ENCODE data around the gene RNPS1. TPM values are rescaled to one million over a fixed set of nuclear protein-coding genes. Genes with fewer than 3 reads are reported as not detected.
"Not testable (repeated sequence)": the region's sequence is repeated elsewhere in the genome, so short reads cannot be mapped to it uniquely, and the experiment has no call there.

RNPS1 gene
- total and polyA plus RNA-seq, 12 donors = 83.5 to 176 (median 110) TPM

DNA sequence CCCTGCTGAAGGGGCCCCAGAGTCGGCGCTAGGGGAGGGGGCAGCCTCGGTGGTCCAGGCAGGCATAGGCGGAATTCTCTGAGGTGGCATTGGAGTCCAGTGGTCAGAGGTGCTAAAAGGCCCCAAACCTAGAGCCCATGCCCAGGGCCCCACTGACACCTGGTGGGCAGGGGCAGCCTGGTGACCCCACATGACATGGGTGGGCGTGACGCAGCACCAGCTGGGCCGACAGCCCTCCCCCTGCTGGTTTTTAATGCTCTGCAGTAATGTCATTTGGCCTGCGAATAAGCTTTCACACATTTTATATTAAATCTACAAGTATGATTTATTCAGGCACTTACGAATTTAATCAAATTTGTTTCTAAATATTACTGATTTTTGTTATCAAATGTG is 2.1 kb upstream of the RNPS1 start:
- TF ChIP-seq, protein P1, sequence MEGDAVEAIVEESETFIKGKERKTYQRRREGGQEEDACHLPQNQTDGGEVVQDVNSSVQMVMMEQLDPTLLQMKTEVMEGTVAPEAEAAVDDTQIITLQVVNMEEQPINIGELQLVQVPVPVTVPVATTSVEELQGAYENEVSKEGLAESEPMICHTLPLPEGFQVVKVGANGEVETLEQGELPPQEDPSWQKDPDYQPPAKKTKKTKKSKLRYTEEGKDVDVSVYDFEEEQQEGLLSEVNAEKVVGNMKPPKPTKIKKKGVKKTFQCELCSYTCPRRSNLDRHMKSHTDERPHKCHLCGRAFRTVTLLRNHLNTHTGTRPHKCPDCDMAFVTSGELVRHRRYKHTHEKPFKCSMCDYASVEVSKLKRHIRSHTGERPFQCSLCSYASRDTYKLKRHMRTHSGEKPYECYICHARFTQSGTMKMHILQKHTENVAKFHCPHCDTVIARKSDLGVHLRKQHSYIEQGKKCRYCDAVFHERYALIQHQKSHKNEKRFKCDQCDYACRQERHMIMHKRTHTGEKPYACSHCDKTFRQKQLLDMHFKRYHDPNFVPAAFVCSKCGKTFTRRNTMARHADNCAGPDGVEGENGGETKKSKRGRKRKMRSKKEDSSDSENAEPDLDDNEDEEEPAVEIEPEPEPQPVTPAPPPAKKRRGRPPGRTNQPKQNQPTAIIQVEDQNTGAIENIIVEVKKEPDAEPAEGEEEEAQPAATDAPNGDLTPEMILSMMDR (IDR thresholded peaks at IDR 0.05) = no peak
- TF ChIP-seq POLR2A (IDR thresholded peaks at IDR 0.05) = no peak
- DNase-seq = no peak
- intact Hi-C loops (cut with DNase I) = no loop called here
- Histone ChIP-seq H3K4me3 (no peak overlapping the region), H3K27me3 (no peaks in the 10 kb centered on the region), H3K9me3 (replicated peaks in 1 of 3) (no peaks in the 10 kb centered on the region), H3K4me1 (replicated peaks in 1 of 2) (peaks cover 13 to 27% of the 10 kb centered on the region in 2 donors), H3K36me3 (replicated peaks in 1 of 2) (peaks cover 0 to 3% of the 10 kb centered on the region in 2 donors), H3K27ac (no peak overlapping the region)
- 77 to 87% (median 85%) methylated on average over 5 to 9 of the region's 9 CpGs for WGBS, 4 donors

DNA sequence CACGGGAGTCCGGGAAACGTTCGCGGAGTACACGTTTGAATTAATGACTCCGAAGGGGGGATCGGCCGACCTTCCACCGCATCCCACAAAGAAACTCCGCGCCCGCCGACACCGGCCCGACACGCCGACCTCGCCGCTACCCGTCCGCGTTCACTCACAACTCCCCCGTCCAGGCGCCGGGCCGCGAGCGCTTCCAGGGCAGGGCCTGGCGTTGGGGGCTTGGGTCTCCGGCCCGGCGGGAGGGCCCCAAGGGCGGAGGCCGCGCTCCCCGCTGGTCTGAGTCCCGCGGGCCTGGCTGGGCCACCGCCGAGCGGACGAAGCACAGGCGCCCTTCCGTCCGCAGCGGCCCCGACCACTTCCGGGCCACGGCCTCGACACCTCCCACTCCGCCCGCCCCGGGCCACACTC is 417 bp downstream of the RNPS1 start:
- H3K9me3 ChIP-seq (replicated peaks in 1 of 3); intact Hi-C loops (cut with DNase I); DNase-seq; H3K27me3 ChIP-seq: not testable (repeated sequence)
- WGBS, 4 donors = 0 to 1% (median 0%) methylated on average over 7 to 54 of the region's 54 CpGs
- Histone ChIP-seq H3K36me3 (replicated peaks in 1 of 2) (peaks cover 0 to 22% of the 10 kb centered on the region in 2 donors), H3K27ac (peak overlapping the region; percentile 46 to 99 (median 94)), H3K4me3 (peak overlapping the region; percentile 10 to 77 (median 45)), H3K4me1 (replicated peaks in 1 of 2) (peaks cover 13 to 29% of the 10 kb centered on the region in 2 donors)

DNA sequence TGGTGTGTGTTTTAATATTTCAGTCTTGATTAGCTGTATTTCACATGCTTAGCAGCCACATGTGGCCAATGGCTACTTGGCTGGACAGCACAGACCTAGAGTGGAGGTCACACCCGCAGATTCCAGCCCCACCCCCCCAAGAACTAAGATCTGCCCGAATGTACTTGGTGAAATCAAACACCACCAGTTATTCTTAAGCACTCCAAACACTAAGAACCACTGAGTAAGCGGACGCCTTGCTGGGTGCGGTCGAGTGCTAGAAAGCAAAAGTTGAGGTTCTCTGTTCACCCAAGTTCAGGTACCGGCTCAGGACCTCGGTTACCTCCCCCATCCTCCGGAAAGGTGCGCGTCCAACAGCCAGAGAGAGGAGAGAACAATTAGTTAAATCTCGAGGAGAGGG is 1.0 kb downstream of the RNPS1 start:
- H3K9me3 ChIP-seq (replicated peaks in 1 of 3); H3K27me3 ChIP-seq; intact Hi-C loops (cut with DNase I): not testable (repeated sequence)
- DNase-seq = peak in 1 of 7 donors; percentile 28
- peak overlapping the region in 3 of 5 donors; percentile 93 to 99 (median 96) for H3K27ac ChIP-seq
- peak overlapping the region in 2 of 4 donors; percentile 73 to 77 for H3K4me3 ChIP-seq
- H3K4me1 ChIP-seq (replicated peaks in 1 of 2) = peaks cover 13 to 29% of the 10 kb centered on the region in 2 donors
- 3 to 6% (median 4%) methylated on average over 2 to 12 of the region's 12 CpGs for WGBS, 4 donors
- H3K36me3 ChIP-seq (replicated peaks in 1 of 2) = peaks cover 0 to 28% of the 10 kb centered on the region in 2 donors

DNA sequence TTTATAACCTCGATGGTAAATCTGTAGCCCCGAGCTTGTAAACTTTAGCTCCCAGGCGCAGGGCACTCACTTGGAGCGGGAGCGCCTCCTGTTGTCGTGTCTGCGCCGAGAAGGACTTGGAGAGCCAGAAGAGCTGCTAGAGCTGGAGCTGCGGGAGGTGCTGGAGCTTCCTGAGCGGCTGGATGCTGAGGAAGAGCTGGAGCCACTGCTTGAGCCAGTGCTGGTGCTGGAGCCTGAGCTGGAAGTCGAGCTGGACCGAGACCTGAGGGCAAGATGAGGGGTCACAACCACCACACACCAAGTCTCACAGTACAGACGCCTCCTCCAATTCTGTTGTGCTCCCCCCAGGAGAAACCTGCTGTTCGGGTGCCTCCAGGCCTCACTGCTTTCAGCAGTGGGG is 4.9 kb downstream of the RNPS1 start:
- H3K4me3 ChIP-seq; H3K9me3 ChIP-seq (replicated peaks in 1 of 3); DNase-seq; H3K27ac ChIP-seq; H3K27me3 ChIP-seq; intact Hi-C loops (cut with DNase I): not testable (repeated sequence)
- WGBS, 4 donors = 78 to 86% (median 82%) methylated on average over 13 to 14 of the region's 14 CpGs
- H3K36me3 ChIP-seq (replicated peaks in 1 of 2) = peaks cover 0 to 66% of the 10 kb centered on the region in 2 donors
- peaks cover 6 to 16% of the 10 kb centered on the region in 2 donors for H3K4me1 ChIP-seq (replicated peaks in 1 of 2)

DNA sequence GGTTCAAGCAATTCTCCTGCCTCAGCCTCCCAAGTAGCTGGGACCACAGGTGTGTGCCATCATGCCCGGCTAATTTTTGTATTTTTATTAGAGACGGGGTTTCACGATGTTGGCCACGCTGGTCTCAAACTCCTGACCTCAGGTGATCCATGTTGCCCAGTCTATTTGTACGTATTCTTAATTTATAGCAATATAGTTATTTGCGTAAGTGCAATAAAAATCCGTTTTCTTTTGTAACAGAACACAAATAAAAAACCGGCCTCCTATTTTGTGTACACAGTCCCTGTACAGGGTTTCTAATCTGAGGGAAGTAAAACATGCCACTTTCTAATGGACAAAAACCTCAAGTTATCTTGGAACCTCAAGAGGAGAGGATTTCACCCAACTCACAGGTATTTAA is 7.7 kb downstream of the RNPS1 start:
- Histone ChIP-seq H3K9me3 (replicated peaks in 1 of 3) (no peaks in the 10 kb centered on the region), H3K4me3 (no peak overlapping the region), H3K27ac (no peak overlapping the region), H3K4me1 (replicated peaks in 1 of 2) (peaks cover 0 to 4% of the 10 kb centered on the region in 2 donors), H3K36me3 (replicated peaks in 1 of 2) (peaks cover 0 to 91% of the 10 kb centered on the region in 2 donors), H3K27me3 (no peaks in the 10 kb centered on the region)
- TF ChIP-seq POLR2A (IDR thresholded peaks at IDR 0.05) = no peak
- TF ChIP-seq, protein P1 (IDR thresholded peaks at IDR 0.05) = no peak
- 93 to 98% (median 96%) methylated on average over 8 of the region's 8 CpGs for WGBS, 4 donors
- intact Hi-C loops (cut with DNase I) = no loop called here
- DNase-seq = no peak

DNA sequence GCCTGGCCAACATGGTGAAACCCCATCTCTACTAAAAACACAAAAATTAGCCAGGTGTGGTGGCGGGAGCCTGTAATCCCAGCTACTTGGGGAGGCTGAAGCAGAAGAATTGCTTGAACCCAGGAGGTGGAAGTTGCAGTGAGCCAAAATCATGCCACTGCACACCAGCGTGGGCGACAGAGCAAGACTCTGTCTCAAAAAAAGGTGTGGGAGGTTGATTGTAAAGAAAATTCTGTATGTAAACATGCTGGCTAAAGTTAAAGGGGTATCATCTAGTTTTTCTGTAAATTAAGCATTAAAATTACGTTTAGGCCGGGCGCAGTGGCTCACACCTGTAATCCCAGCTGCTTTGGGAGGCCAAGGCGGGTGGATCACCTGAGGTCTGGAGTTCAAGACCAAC is 9.4 kb downstream of the RNPS1 start:
- intact Hi-C loops (cut with DNase I) = loop anchor here in 1 of 2 donors (10.0 kb wide), 1 partner anchor 94 kb away; no protein-coding TSS in a partner anchor
- not testable (repeated sequence) for H3K9me3 ChIP-seq (replicated peaks in 1 of 3); H3K27me3 ChIP-seq; H3K4me1 ChIP-seq (replicated peaks in 1 of 2); DNase-seq; H3K27ac ChIP-seq; H3K4me3 ChIP-seq
- WGBS, 4 donors = 95 to 96% (median 95%) methylated on average over 7 of the region's 7 CpGs
- peaks cover 0 to 98% of the 10 kb centered on the region in 2 donors for H3K36me3 ChIP-seq (replicated peaks in 1 of 2)

Data from adrenal gland (tissue), 12 donors.